Right kidney (tissue), 1 donor: ENCODE data around the gene FGD4.

ENCODE experiments used
- DNase-seq: peaks from one replicate; pipeline ENCODE4 v3.0.0-alpha.2; 2016

The FGD4 gene

DNA sequence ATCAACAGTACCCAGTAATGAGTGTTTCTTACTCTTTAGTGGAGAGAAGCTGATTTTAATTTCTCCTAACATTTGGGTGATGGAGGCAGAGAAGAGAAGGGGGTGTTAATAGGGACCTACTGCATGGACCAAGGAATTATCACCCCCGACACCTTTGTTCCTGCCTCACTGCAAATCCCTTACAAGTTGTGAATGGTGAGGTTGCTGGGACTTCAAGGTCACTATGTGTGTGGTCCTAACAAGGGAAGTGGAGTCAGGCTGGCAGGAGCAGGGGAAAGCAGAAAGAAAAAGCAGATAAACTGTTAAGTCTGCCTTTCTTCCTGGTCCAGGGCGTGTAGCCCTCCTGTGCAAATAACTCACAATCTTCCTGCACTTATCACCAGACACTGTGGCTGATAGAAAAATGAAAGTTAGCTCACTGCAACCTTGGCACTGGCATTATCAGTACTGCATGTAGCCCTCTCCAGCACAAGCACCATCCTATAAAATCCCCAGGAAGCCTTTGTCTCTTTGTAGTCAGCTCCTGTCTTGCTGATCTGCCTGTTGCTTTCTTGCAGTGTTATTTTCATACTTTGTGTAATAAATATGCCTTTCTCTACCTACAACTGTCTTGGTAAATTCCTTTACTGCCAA is 167.4 kb downstream of the FGD4 start:
- no peak for DNase-seq

DNA sequence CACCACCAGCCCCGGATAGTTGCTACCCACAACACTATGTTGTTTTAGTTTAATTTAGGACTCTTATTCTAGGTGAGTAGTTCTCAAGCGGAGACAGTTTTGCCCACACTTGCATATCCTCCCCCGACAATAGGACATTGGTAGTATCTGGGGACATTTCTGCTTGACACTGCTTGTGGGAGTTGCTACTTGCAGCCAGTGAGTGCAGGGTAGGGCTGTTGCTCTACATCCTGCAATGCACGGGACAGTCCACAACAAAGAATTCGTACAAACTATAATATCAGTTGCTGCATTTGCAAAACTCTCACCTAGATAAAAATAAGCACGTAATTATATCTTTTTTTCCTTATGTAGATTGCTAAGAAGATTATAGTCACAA is 167.9 kb downstream of the FGD4 start:
- no peak for DNase-seq

DNA sequence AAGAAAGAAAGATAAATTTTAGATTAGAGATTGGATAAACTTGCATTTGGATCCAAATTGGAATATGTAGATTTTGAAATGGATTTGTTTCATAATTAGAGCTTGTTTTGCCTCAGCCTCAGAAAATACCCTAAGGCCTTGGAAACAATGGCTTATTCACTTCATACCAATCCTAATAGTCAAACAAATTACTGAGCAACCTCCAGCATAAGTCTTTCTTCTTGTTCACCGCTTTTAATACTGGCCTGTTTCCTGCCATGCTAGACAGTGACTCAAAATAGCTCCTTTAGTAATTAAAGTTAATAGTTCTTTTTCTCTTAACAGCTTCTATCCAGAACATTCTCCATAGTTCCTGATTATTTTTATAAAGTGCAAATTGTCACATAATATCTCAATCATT is 168.9 kb downstream of the FGD4 start:
- DNase-seq: no peak

DNA sequence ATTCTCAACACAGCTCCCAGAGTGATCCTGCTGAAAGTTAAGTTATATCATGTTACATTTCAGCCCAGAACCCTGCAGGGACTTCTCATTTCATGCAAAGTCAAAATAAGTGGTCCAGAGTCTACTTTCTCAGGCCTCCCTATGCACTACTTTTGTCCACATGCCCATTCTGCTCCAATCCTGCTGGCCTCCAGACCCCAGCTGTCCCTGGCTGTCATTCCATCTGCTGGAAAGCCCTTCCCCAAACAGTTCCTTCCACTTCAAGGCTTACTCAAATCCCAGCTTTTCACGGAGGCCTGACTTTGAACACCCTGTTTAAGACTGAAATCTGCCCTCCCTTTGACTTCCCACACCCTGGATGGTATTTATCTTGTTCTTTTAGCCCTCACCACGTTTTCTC is 169.9 kb downstream of the FGD4 start:
- no peak for DNase-seq

DNA sequence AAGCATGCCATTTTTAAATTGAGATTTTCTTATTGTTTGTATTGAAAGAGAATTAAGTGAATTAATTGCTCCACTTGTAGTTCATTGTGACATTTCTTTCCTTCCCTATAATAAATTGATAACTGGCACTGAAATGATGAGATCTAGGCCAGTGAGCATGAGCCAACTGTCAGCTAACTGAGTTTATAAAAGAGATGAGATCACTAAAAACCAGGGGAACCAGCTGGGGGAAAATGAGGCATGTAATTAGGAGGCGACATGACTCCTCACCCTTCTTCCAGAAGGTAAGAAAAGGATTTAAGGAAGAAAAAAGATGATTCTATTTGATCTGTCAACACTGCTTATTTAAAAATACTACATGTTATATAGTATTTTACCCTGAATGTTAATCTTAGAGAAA is 175.2 kb downstream of the FGD4 start:
- no peak for DNase-seq

DNA sequence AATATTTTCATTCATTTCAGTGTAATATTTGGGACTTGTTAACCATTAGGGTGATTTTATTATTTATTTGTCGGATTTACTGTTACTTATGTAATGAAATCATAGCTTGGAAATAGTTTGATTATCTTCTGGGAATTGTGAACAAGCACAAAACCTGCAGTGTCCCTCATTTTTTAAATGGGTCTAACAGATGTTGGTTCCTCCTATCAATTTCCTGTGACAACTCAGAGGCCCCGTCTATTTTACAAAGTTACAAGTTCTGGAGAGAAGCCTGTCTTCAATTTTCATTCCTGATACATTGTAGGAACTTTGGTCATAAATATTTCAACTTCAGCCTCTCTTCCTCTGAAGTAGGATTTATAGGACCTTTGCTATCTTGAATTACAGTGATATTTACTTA is 178.0 kb downstream of the FGD4 start:
- DNase-seq: no peak

DNA sequence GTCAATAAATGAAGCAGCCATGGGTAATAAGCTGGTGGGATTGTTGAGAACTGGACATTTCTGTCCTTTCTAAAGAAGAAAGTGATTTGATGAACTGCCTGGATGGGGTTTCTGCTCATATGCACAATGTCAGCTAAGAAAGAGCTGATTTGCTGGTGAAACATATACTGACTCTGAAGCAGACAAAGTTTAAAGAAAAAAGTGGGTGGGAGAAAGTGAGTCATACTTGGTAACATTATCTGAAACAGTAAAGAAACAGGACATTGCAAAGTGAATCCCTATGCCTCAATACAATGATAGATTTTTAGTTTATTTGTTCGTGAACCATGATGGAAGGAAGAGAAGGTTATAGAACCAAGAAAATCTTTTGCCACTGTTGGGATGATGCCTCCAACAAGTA is 184.2 kb downstream of the FGD4 start:
- DNase-seq: no peak

DNA sequence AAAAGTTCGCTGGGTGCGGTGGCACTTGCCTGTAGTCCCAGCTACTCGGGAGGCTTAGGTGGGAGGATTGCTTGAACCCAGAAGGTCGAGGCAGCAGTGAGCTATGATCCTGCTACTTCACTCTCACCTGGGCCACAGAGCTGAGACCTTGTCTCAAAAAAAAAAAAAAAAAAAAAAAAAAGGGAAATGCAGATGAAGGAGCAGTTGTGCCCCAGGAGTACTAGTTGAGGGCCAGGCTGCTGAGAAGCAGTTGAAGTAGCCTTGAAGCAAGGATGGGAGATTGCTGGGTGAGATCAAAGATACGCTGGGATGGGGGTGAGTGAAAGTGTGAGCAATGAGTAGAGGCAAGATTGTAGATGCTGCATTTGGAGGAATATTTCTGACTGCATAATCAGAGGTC is 186.3 kb downstream of the FGD4 start:
- no peak for DNase-seq

DNA sequence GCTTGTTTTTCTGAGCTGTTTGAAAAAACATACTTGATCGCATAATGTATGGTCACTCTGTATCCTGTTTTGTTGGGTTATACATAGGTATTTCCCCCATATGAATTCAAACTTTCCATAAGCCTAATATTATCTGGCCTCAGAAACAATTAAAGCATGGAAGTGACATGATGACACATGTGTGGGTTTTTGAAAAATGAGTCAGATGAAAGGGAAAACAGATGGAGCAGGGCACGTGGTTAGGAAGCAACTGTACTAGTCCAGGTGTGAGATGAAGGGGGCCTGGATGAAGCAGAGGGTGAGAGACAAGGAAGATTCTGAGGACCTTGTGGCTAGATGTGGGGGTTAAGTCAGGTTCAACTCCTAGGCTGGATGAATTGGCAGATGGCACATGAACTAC is 187.0 kb downstream of the FGD4 start:
- DNase-seq: no peak

DNA sequence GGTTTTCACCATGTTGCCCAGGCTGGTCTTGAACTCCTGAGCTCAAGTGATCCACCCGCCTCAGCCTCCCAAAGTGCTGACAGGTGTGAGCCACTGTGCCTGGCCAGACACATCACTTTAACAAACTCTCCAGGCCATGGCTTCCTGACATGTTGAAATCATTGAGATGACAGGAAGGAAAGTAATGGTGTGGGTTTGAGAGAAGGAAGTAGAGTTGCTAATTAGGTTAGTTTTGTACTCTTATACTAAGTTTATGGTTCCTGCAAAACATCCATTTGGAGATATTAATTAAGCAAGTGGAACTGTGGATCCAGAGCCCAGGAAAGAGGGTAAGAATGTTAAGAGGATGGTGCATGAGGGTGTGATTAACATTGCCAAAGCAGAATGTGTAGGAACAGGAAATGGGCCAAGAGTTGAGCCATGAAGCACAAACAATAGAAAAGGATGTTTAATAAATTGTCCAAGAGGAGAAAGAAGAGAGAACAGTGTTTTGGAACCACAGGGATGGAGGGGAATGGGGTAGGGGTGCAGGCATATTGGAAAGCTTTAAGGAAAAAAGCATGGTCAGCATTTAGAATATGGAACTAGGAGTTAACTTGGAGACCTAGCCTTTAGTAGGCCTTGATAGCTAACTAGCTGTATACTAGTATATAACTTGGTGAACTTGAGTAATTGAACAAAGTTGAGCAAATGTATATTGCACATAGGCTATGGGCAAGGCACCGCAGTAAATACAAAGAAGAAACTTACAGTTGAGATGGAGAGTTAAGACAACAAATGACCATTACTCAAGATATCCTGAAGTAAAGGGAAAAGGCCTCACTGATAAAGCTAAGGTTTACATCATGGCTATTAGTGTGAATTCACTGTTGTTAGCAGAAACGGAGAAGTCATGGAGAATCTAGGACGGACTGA is 188.5 kb downstream of the FGD4 start:
- DNase-seq: no peak

DNA sequence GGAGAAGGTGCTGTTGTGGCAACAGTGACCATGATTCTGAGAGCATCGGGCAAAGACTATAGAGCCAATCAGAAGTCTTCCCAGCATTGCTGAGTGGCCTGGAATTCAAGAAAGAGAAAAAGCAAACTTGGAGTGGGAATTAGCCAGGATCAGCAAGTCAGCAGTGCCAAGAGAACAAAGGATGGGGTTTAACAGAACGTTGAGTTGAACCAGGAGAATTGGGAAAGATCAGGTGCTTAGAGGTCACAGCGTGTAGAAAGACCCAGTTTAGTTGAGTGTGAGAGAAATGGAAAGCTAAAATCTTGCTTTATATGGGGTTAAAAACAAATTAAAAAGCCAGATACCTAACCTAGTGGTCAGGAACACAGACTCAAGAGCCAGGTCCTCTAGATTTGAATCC is 189.2 kb downstream of the FGD4 start:
- DNase-seq: no peak

DNA sequence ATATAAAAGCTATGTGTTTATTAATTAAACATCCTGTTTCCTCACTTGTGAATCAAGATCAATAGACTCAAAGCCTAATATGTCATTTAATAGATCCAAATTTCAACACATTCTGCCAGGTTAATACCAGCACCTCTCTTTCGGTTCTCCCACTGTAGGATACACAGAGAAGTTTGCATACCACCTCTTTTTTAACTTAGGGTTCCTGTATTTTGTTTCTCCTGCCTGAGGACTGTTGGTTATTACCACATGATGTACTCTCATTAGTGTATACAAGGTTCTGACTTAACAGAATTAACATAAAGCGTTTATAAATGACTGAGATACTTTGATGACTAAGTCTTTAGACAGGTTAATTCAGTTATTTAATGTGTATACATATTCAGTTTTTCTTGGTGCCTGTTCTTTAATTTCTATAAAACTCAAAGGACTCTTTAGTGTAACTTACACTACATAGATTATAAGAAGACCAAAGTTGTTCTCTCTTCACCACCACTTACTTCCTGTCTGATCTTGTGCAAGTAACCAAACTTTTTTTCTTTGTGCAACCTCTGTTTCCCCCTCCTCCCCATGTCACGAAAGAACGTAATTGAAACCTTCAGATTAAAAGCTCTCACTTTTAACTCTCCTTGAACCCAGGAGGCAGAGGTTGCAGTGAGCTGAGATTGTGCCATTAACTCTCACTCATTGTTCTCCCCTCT is 190.0 kb downstream of the FGD4 start:
- no peak for DNase-seq

DNA sequence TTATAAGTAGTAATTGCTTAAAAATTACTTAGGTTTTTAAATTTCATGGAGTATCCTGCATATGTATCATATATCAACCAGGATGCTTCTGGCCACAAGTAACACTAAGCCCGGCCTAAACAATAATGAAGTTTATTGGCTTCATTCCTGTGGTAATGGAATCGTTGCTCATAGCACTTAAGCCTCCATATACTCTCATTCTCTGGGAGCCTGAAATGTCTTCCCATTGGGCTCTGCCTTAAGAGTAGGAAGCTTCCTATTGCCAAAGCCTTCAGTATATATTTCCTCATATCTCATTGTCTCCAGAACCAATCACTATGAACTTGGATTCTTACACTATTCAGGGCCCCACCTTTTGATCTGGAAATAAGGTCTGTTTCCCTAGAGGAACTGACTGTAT is 195.9 kb downstream of the FGD4 start:
- DNase-seq: no peak

DNA sequence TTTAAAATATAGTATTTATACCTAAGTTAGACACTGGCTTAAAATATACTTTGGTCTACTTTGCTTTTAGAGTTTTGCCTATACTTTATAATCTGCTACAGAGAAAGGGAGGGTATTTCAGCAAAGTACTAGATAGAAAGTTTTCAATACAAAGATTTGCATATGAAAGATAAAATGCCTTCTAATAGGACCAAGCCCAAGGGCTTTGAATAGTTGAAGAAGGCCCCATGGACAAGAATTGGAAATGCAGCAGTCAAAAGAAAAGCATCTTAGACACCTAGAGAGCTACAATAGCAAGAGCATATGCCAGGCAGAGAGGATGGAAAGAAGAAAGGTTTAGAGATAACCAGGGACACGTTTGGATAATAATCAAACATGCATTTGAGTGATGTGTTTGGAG is 196.7 kb downstream of the FGD4 start:
- no peak for DNase-seq

DNA sequence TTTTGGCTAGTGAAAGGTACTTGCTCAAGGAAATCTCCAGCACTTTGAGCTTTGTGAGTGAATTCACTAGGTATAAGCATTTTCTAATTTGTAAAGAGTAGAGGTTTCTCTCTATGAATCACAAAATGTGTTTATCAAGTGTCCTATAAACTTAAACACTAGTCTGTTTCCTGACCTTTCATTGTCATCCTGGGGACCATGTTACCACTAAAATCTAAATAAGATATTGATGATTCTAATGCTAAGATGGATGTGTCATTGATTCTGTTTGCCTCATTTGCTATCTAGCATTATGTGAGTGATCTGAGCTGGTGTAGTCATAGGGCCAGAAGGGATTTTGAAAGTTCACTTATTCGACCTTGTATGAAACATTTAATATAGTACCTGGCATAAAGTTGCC is 199.3 kb downstream of the FGD4 start:
- no peak for DNase-seq

DNA sequence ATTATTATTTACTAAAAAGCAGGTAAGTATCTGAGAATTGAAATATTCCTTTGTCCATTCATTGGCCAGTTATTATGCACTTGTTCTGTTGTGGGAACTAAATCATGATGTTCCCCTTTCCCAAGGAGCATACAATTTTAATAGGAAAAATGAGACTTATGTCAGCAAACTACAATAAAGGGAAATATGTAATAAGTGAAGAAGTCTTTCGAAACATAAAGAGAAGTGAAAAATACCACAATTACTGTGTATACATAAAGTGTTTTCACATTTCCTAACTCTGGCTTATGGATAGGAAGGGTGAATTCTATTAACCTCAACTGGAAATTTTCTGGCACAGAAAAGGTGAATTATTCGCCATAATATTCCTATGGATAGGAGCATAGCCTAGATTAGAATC is 201.3 kb downstream of the FGD4 start:
- DNase-seq: no peak

DNA sequence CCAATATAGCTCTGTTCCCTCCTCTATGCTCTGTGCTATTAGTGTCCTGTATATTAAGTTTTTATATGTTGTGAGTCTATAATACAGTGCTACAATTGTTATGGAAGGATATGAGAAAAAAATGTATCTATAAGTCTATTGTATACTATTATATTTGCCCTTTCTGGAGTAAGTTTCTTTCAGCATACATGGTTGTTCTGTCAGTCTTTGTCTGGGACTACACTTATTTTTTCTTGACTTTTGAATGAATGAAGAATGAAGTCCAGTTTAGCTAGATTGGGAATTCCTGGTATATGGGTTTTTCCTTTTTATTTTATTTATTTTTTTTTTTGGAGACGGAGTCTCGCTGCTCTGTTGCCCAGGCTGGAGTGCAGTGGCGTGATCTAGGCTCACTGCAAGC is 203.7 kb downstream of the FGD4 start:
- no peak for DNase-seq

DNA sequence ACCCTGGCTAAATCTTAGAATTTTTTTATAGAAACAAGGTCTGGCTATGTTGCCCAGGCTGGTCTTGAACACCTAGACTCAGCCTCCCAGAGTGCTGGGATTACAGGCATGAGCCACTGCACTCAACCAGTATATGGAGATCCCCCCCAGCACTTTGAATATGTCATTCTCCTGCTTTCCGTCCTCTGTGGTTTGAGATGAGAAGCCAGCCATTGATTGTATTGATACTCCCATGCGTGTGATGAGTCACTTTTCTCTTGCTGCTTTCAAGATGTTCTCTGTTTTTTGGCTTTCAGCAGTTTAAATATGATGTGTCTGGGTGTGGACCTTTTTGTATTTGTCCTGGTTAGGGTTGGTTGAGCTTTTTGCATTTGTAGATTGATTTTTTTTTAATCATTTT is 204.5 kb downstream of the FGD4 start:
- no peak for DNase-seq

DNA sequence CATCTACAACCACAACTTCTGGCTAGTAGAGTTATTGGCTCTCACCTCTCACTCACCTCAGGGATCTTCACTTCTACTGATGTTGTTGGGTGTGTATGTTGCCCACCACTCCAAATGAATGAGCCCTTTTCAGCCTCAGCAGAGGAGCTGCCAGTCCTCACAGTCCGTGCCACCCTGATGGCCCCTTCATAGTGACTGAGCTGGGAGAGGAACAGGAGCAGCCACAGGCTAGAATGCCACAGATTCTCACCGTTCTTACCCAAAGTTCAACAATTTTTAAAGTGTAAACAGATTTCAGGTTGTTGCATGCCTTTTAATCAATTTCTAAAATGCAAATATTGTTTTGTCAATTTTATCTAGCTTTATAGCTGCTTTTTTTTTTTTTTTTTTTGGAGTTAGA is 205.2 kb downstream of the FGD4 start:
- no peak for DNase-seq

DNA sequence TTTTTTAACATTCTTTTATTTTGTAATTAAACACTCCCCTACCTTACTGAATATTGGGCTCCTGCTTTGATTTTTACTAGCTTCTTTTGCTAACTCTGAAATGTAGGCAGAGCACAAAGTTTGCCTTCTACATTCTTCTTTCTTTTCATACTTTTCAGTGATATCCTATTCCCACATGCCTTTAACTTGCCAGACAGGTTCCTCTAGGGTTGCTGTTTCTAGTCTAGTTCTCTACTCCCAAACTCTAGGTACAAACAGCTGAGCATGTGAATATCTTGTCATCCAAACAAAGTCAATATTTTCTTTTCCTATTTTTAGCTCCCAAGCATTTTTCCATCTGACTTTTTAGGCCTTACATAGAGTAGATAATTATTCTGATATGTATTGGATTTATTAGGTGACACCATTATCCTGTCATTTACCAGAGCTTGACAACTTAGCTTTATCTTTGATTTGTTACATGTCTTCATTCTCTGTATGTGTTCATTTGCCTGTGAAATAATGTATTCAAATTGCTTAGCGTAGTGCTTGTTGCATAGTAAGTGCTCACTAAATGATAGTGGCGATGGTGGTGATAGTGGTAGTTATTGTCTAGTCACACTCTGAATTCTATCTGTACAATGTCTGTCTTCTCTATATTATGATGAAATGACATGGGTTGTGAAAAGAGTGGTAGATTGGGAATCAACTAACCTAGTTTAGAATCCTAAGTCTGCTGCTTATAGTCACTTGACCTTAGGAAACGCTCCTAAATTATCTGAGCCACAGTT is 206.2 kb downstream of the FGD4 start:
- DNase-seq: no peak

DNA sequence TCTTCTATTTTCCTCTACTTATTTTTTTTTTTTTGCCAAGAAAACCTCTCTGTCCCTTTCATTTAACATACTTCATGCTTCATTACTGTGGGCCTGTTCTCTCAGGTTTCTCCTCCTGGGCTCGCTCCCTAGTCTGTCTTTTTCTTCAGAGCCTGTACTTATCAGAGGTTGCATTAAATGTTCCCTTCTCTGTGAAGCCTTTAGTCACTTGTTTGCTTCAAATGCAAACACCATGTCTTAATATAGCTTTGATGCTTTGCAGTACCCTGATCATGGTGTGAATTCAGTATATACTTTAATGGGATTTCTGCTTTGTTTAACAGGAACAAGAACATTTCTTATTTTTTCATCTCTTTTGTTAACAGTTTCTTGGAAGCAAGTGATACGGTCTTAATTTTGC is 207.1 kb downstream of the FGD4 start:
- no peak for DNase-seq

DNA sequence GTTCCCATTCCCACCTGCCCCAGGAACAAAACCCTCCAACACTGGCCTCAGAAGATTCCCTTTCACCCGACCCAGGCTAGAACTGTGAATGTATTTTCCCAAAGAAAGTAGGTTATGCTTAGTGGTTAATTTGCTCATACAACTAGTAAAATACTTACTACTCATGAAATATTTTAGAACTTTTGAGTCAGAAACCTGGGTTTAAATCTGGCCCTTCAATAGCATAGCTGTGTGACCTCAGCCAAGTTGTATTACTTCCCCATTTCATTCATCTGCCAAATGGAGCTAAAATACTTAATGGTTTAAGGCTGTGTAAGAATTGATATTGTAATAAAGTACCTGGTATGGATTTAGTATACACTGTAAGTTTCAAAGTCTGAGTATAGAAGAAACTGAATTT is 210.6 kb downstream of the FGD4 start:
- DNase-seq: no peak

DNA sequence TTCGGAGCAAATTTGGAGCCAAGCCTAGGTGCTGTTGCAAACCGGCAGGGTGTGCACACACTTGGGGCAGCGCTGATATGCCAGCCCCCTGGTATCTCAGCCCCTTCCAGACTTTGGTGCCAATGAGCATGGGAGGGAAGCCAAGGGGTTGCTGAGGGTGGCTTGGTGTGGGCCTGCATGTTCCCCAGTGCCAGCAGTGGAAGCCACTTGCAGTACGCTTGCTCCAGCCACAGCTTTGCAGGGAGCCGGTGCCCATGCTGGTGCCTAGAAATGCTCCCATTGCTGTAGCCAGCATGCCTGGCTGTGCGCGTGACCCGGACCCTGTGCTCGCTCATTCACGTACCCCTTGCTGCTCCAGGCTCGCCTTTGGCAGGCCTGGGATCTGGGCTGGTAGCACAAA is 212.6 kb downstream of the FGD4 start:
- DNase-seq: no peak
